Gastrocnemius medialis (tissue), 4 donors: ENCODE results near the gene PAX6. TPM values are rescaled to one million over a fixed set of nuclear protein-coding genes. Genes with fewer than 3 reads are reported as not detected.
A peak's percentile ranks its signal among the peaks of the same experiment; 100 is the strongest.

ENCODE experiments used
- ATAC-seq, 2 donors: fragments of 150-250 bp; one replicate each; pipeline ENCODE4 v1.9.1; 2016
- DNase-seq, 2 donors: peaks; one replicate each; pipeline ENCODE4 v3.0.0-alpha.2; 2019
- H3K27ac ChIP-seq, 4 donors: fragments of 200-600 bp; sonication (generic); 1 replicate in 1 of 4; 2 replicates in 3 of 4; pipeline ENCODE4 v1.5.1; 2016 to 2018; ENCODE audit warnings: mild to moderate bottlenecking in 2 of 4, moderate library complexity in 1 of 4
- H3K27me3 ChIP-seq, 3 donors: fragments of 200-600 bp; sonication (generic) in 2 of 3; 1 replicate in 1 of 3; 2 replicates in 2 of 3; pipeline versions ENCODE4 v1.5.1 to v1.6.0; 2016 to 2019; ENCODE audit warnings: mild to moderate bottlenecking in 1 of 3, moderate library complexity in 1 of 3
- H3K36me3 ChIP-seq, 2 donors: fragments of 200-600 bp; sonication (generic) in 1 of 2; one replicate each; pipeline ENCODE4 v1.5.1; 2017 to 2018
- H3K4me1 ChIP-seq, 2 donors: fragments of 200-600 bp; sonication (generic) in 1 of 2; one replicate each; pipeline ENCODE4 v1.5.1; 2016 to 2017; ENCODE audit warnings: mild to moderate bottlenecking in 2 of 2
- H3K4me3 ChIP-seq, 4 donors: fragments of 200-600 bp; sonication (generic) in 3 of 4; 1 replicate in 1 of 4; 2 replicates in 3 of 4; pipeline ENCODE4 v1.5.1; 2016 to 2019; ENCODE audit warnings: mild to moderate bottlenecking in 2 of 4
- H3K9me3 ChIP-seq, 3 donors: fragments of 200-600 bp; sonication (generic) in 2 of 3; 1 replicate in 1 of 3; 2 replicates in 2 of 3; pipeline ENCODE4 v1.5.1; 2016 to 2019
- CTCF ChIP-seq, 5 experiments: fragments of 450-650 bp in 3 of 5; fragments of 200-600 bp in 2 of 5; sonication (generic) in 2 of 5; IDR thresholded peaks in 4 of 5; conservative IDR thresholded peaks in 1 of 5; 1 replicate in 4 of 5; 2 replicates in 1 of 5; pipeline ENCODE4 v1.5.1; 2016 to 2019; ENCODE audit warnings: antibody characterized with exemption in 5 of 5, mild to moderate bottlenecking in 3 of 5, moderate library complexity in 3 of 5
- POLR2A ChIP-seq, 2 donors: fragments of 450-650 bp; IDR thresholded peaks; one replicate each; pipeline ENCODE4 v1.6.1; 2017; ENCODE audit warnings: antibody characterized with exemption in 2 of 2, mild to moderate bottlenecking in 2 of 2, moderate library complexity in 2 of 2
- in situ Hi-C, 4 donors: fragments of 200-750 bp; cut with MboI; loops; one replicate each; pipeline versions ENCODE4 v1.15.0 to v1.8.0; 2017; ENCODE audit warnings: low sequenced_read_pairs in 4 of 4
- intact Hi-C: fragments of 100-400 bp; cut with DNase I; formaldehyde crosslinking; loops from one replicate; pipeline ENCODE4 v1.15.1; 2023; ENCODE audit warnings: low total_unique reads
- total RNA-seq, 4 donors: library from RNA; depleted of rRNA; stranded (reverse); fragments of >200 nt; gene quantifications; one replicate each; pipeline versions ENCODE4 v1.1.0 to v1.2.3, GENCODE V29; 2016

Gene PAX6
- total RNA-seq, 4 donors from 2014 or later, result not detected

GRCh38 chr11:31817621-31818424 lies 6.7 kb upstream of the PAX6 start:
- no peaks in the 10 kb centered on the region for H3K36me3 ChIP-seq
- peaks cover 43 to 55% of the 10 kb centered on the region in 2 donors for H3K4me1 ChIP-seq
- H3K4me3 ChIP-seq, result peak overlapping the region; percentile 35 to 68 (median 40)
- no peaks in the 10 kb centered on the region for H3K9me3 ChIP-seq
- no peak for DNase-seq
- H3K27ac ChIP-seq, result no peak overlapping the region
- in situ Hi-C loops, result no loop called here
- ATAC-seq, result no peak
- TF ChIP-seq CTCF (IDR thresholded peaks at IDR 0.05 in 4 of 5, conservative IDR thresholded peaks at IDR 0.05 in 1 of 5) (no peak), POLR2A (IDR thresholded peaks at IDR 0.05) (no peak)
- intact Hi-C loops, result no loop called here
- H3K27me3 ChIP-seq, result peaks cover 99 to 100% (median 100%) of the 10 kb centered on the region in 3 donors

- no peaks in the 10 kb centered on the region for H3K36me3 ChIP-seq
- H3K27me3 ChIP-seq, result peaks cover 99 to 100% (median 100%) of the 10 kb centered on the region in 3 donors
- no peaks in the 10 kb centered on the region for H3K9me3 ChIP-seq
- intact Hi-C loops (no loop called here), in situ Hi-C loops (no loop called here)
- peak overlapping the region; percentile 35 to 68 (median 40) for H3K4me3 ChIP-seq
- peaks cover 50 to 62% of the 10 kb centered on the region in 2 donors for H3K4me1 ChIP-seq
- no peak for TF ChIP-seq CTCF (IDR thresholded peaks at IDR 0.05 in 4 of 5, conservative IDR thresholded peaks at IDR 0.05 in 1 of 5)
- no peak for TF ChIP-seq POLR2A (IDR thresholded peaks at IDR 0.05)
- DNase-seq (no peak), ATAC-seq (no peak)
- H3K27ac ChIP-seq, result no peak overlapping the region
Observed at GRCh38 chr11:31817054-31817620, 6.0 kb upstream of the PAX6 start.

GRCh38 chr11:31816468-31817053 lies 5.4 kb upstream of the PAX6 start:
- Histone ChIP-seq H3K27me3 (peaks cover 98 to 100% (median 100%) of the 10 kb centered on the region in 3 donors), H3K27ac (no peak overlapping the region), H3K9me3 (no peaks in the 10 kb centered on the region), H3K4me1 (peaks cover 54 to 68% of the 10 kb centered on the region in 2 donors), H3K36me3 (no peaks in the 10 kb centered on the region), H3K4me3 (peak overlapping the region; percentile 35 to 68 (median 40))
- ATAC-seq, result no peak
- no peak for DNase-seq
- in situ Hi-C loops, result no loop called here
- intact Hi-C loops, result no loop called here
- no peak for TF ChIP-seq CTCF (IDR thresholded peaks at IDR 0.05 in 4 of 5, conservative IDR thresholded peaks at IDR 0.05 in 1 of 5)
- TF ChIP-seq POLR2A (IDR thresholded peaks at IDR 0.05), result no peak

GRCh38 chr11:31815711-31816467 lies 4.8 kb upstream of the PAX6 start:
- Histone ChIP-seq H3K4me3 (peak overlapping the region; percentile 35 to 68 (median 40)), H3K9me3 (no peaks in the 10 kb centered on the region), H3K27ac (no peak overlapping the region), H3K36me3 (no peaks in the 10 kb centered on the region), H3K27me3 (peaks cover 97 to 100% (median 100%) of the 10 kb centered on the region in 3 donors), H3K4me1 (peaks cover 59 to 75% of the 10 kb centered on the region in 2 donors)
- TF ChIP-seq CTCF (IDR thresholded peaks at IDR 0.05 in 4 of 5, conservative IDR thresholded peaks at IDR 0.05 in 1 of 5), result no peak
- no peak for TF ChIP-seq POLR2A (IDR thresholded peaks at IDR 0.05)
- DNase-seq (no peak), ATAC-seq (no peak)
- in situ Hi-C loops, result no loop called here
- intact Hi-C loops, result no loop called here
